Large intestine (tissue), 3 donors: ENCODE data around the gene PLBD2. TPM values are rescaled to one million over a fixed set of nuclear protein-coding genes. Genes with fewer than 3 reads are reported as not detected.

Experiments
- DNase-seq, 2 donors: peaks; one replicate each; pipeline versions ENCODE4 v3.0.0 to v3.0.0-alpha.2; 2013
- H3K27ac ChIP-seq: one replicate; pipeline ENCODE4 v1.5.1; 2013; ENCODE audit warnings: low read length
- H3K27me3 ChIP-seq: 2 replicates; pipeline ENCODE4 v1.6.1; 2013; ENCODE audit warnings: low read length; ENCODE audit not compliant: control insufficient read depth, insufficient read depth
- H3K36me3 ChIP-seq: 2 replicates; pipeline ENCODE4 v1.6.1; 2013; ENCODE audit warnings: low read length; ENCODE audit not compliant: control insufficient read depth, insufficient read depth
- H3K4me1 ChIP-seq: one replicate; pipeline ENCODE4 v1.6.1; 2013; ENCODE audit warnings: low read length; ENCODE audit not compliant: control insufficient read depth, insufficient read depth
- H3K4me3 ChIP-seq: one replicate; pipeline ENCODE4 v1.5.1; 2013; ENCODE audit warnings: low read length
- H3K9me3 ChIP-seq: one replicate; pipeline ENCODE4 v1.6.1; 2013; ENCODE audit warnings: mild to moderate bottlenecking, low read depth, low read length, moderate library complexity; ENCODE audit not compliant: control insufficient read depth
- WGBS: methylation state at CpG from one replicate; pipeline ENCODE4 v1.1.5; 2013; ENCODE audit warnings: low lambda C conversion rate; ENCODE audit not compliant: insufficient coverage; 5-methylcytosine and 5-hydroxymethylcytosine counted together
- polyA plus RNA-seq: library from polyadenylated mRNA; unstranded; fragments of 120-200 nt; gene quantifications from one replicate; pipeline ENCODE4 v1.2.1, GENCODE V29; 2013

The PLBD2 gene
- polyA plus RNA-seq, 1 donor: 21.2 TPM

GRCh38 chr12:113416091-113416754, 57.8 kb downstream of the PLBD2 start:
- Histone ChIP-seq H3K4me1 (peaks cover 22% of the 10 kb centered on the region), H3K27me3 (no peaks in the 10 kb centered on the region), H3K9me3 (no peaks in the 10 kb centered on the region), H3K27ac (no peak overlapping the region), H3K4me3 (no peak overlapping the region), H3K36me3 (no peaks in the 10 kb centered on the region)
- DNase-seq: peak in 1 of 2 donors; percentile 18
- no CpG with 5 or more reads among the region's 6 CpGs for WGBS

GRCh38 chr12:113418213-113418879, 60.0 kb downstream of the PLBD2 start:
- Histone ChIP-seq H3K27me3 (no peaks in the 10 kb centered on the region), H3K27ac (peak overlapping the region; percentile 47), H3K4me3 (no peak overlapping the region), H3K4me1 (peaks cover 32% of the 10 kb centered on the region), H3K9me3 (no peaks in the 10 kb centered on the region), H3K36me3 (no peaks in the 10 kb centered on the region)
- 20% methylated on average over 4 of the region's 13 CpGs for WGBS
- DNase-seq: peak; percentile 45 to 74

GRCh38 chr12:113420996-113421595, 62.7 kb downstream of the PLBD2 start:
- H3K36me3 ChIP-seq: no peaks in the 10 kb centered on the region

GRCh38 chr12:113422030-113422885, 63.9 kb downstream of the PLBD2 start, which contains the start of gene SDSL:
TSS of gene SDSL (plus strand) at chr12:113422380. CDS start at chr12:113427983, 5,603 bp downstream.
- peak; percentile 67 to 86 for DNase-seq
- no peaks in the 10 kb centered on the region for H3K9me3 ChIP-seq
- peak within 1 kb of the TSS; percentile 74 for H3K27ac ChIP-seq
- no peaks in the 10 kb centered on the region for H3K27me3 ChIP-seq
- WGBS: 0% methylated on average over 1 of the region's 13 CpGs
- H3K4me1 ChIP-seq: peaks cover 32% of the 10 kb centered on the region
- peak within 1 kb of the TSS; percentile 72 for H3K4me3 ChIP-seq
- no peaks in the 10 kb centered on the region for H3K36me3 ChIP-seq

More at GRCh38 chr12:113420996-113421595, 62.7 kb downstream of the PLBD2 start:
- Histone ChIP-seq H3K4me3 (no peak overlapping the region), H3K4me1 (peaks cover 32% of the 10 kb centered on the region), H3K9me3 (no peaks in the 10 kb centered on the region), H3K27me3 (no peaks in the 10 kb centered on the region), H3K27ac (peak overlapping the region; percentile 20)
- DNase-seq: peak; percentile 65 to 71
- no CpG with 5 or more reads among the region's 2 CpGs for WGBS

GRCh38 chr12:113422886-113423669, 64.7 kb downstream of the PLBD2 start:
- H3K27me3 ChIP-seq: no peaks in the 10 kb centered on the region
- peak overlapping the region; percentile 72 for H3K4me3 ChIP-seq
- no peaks in the 10 kb centered on the region for H3K9me3 ChIP-seq
- peaks cover 25% of the 10 kb centered on the region for H3K4me1 ChIP-seq
- DNase-seq: peak in 1 of 2 donors; percentile 27
- H3K27ac ChIP-seq: peak overlapping the region; percentile 74
- no peaks in the 10 kb centered on the region for H3K36me3 ChIP-seq
- no CpG with 5 or more reads among the region's 6 CpGs for WGBS

- H3K27me3 ChIP-seq: no peaks in the 10 kb centered on the region
- H3K9me3 ChIP-seq: no peaks in the 10 kb centered on the region
- H3K27ac ChIP-seq: no peak overlapping the region
- H3K4me3 ChIP-seq: no peak overlapping the region
- no peak for DNase-seq
- peaks cover 20% of the 10 kb centered on the region for H3K4me1 ChIP-seq
- no peaks in the 10 kb centered on the region for H3K36me3 ChIP-seq
- WGBS: no CpG with 5 or more reads among the region's 1 CpG
These were observed 66.1 kb downstream of the PLBD2 start for GRCh38 chr12:113424456-113424855.

GRCh38 chr12:113424915-113425823, 66.8 kb downstream of the PLBD2 start:
- peak in 1 of 2 donors; percentile 35 for DNase-seq
- Histone ChIP-seq H3K9me3 (no peaks in the 10 kb centered on the region), H3K27ac (no peak overlapping the region), H3K36me3 (no peaks in the 10 kb centered on the region), H3K4me3 (no peak overlapping the region), H3K27me3 (no peaks in the 10 kb centered on the region), H3K4me1 (peaks cover 20% of the 10 kb centered on the region)
- 13% methylated on average over 1 of the region's 20 CpGs for WGBS

- H3K4me3 ChIP-seq: no peak overlapping the region
- WGBS: no CpG with 5 or more reads among the region's 11 CpGs
- peaks cover 11% of the 10 kb centered on the region for H3K4me1 ChIP-seq
These were observed 67.6 kb downstream of the PLBD2 start for GRCh38 chr12:113425960-113426453.

GRCh38 chr12:113427882-113428281, 69.5 kb downstream of the PLBD2 start:
- Histone ChIP-seq H3K27ac (no peak overlapping the region), H3K4me3 (no peak overlapping the region), H3K4me1 (peaks cover 5% of the 10 kb centered on the region), H3K27me3 (no peaks in the 10 kb centered on the region), H3K36me3 (no peaks in the 10 kb centered on the region), H3K9me3 (no peaks in the 10 kb centered on the region)
- no peak for DNase-seq
- WGBS: no CpG with 5 or more reads among the region's 9 CpGs

More at GRCh38 chr12:113425960-113426453, 67.6 kb downstream of the PLBD2 start:
- Histone ChIP-seq H3K9me3 (no peaks in the 10 kb centered on the region), H3K36me3 (no peaks in the 10 kb centered on the region), H3K27ac (no peak overlapping the region), H3K27me3 (no peaks in the 10 kb centered on the region)
- DNase-seq: no peak
